OCI-M2 (cell line): ENCODE data around the gene DNAJA3.

Source experiments
- DNase-seq: peaks from one replicate; lab custom pipeline; 2025; ENCODE audit not compliant: unreplicated experiment; lab: John Stamatoyannopoulos, UW

The DNAJA3 gene

DNA sequence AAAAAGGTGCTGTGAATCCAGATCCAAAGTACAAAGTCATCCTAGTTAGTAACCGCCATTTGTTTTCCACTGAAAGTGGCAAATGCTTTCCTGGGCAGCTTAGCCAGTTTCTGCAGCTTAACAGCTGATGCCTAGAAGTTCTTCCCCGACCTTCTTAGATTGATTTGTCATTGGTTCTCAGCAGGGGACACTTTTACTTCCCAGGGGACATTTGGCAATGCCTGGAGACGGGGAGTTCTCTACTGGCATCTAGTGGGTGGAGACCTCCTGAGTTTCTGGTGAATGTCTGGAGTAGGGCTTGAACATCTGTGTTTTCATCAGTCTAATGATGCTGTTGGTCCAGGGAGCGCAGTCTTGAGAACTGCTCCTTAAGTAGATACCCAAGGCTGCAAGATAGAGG, 7.6 kb downstream of the DNAJA3 start:
- DNase-seq: no peak

- peak; percentile 60 for DNase-seq
These were observed 8.5 kb downstream of the DNAJA3 start for GRCh38 chr16:4433914-4434787.

- DNase-seq: no peak
These were observed 9.8 kb downstream of the DNAJA3 start for GRCh38 chr16:4435337-4436067.

DNA sequence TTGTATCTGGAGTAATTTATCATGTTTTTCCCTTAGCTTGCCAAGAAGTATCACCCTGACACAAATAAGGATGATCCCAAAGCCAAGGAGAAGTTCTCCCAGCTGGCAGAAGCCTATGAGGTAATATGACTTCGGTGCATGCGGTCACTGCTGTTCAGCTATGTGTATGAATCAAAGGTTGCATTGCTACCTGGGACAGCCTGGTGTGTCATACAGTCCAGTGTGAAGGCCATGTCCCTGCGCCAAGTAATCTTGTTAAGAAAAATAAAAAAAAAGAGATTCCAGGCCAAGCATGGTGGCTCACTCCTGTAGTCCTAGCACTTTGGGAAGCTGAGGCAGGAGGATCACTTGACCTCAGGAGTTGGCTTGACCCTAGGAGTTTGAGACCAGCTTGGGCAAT, 11.7 kb downstream of the DNAJA3 start:
- DNase-seq: no peak

- no peak for DNase-seq
These were observed 16.7 kb downstream of the DNAJA3 start for GRCh38 chr16:4442371-4442770.

- no peak for DNase-seq
These were observed 17.6 kb downstream of the DNAJA3 start for GRCh38 chr16:4443271-4443670.

DNA sequence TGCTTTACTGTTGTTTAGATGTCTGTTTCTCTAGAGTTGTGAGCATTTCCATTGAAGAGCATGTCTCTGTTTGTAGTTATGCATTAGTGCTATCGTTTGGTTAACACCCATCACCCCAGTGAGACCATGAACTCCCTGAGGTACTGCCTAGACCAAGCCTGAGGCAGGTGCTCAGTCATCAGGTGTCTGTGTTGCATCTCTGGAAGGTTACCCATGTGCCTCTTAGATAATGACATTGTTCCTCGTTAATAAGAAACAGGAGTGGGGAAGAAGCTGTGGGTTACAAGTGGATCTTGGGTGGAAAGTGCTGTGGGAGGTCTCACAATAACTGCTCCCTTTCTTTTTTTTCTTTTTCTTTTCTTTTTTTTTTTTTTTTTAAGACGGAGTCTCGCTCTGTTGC, 18.3 kb downstream of the DNAJA3 start:
- DNase-seq: no peak

- no peak for DNase-seq
These were observed 24.8 kb downstream of the DNAJA3 start for GRCh38 chr16:4450430-4450829.

DNA sequence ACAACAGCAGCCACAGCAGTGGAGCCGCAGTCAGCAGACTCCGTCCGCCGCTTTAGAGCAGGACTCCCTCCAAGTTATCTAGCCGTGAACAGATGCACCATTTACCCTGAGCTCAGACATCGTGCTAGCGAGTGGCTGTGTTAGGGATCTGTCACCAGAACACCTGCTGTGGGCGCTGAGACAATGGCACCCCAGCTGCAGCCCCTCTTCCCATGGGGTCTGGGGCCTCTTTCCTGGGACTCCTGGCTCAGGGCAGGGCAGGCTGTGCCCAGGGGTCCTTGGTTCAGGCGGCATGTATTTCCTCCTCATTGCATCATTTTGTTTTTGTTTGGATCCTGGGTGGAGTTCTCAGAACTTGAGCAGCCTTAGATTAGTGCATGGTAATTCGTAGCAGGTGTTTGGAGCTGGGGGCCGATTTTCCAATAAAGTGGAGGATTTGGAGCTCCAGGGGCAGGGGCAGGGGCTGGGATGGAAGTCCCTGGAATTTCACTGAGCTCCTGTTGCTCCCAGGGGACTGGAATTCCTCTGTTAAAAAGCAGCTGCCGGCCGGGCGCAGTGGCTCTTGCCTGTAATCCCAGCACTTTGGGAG, 25.4 kb downstream of the DNAJA3 start:
- DNase-seq: no peak

DNA sequence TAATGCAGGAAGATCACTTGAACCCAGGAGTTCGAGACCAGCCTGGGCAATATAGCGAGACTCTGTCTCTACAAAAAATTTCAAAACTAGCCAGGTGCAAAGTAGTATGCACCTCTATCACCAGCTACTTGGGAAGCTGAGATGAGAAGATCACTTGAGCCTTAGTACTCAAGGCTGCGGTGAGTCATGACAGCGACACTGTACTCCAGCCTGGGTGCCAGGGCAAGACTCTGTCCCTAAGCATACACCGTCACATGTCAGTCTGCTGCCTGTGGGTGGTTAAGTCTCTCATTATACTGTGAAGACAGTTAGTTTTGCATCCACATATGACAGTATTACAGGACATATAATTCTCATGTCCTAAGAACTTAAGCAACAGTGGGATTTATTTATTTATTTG, 27.0 kb downstream of the DNAJA3 start:
- DNase-seq: no peak

- DNase-seq: no peak
These were observed 29.0 kb downstream of the DNAJA3 start for GRCh38 chr16:4454623-4455022.

GRCh38 chr16:4455081-4455480, 29.4 kb downstream of the DNAJA3 start:
- DNase-seq: no peak

GRCh38 chr16:4455951-4456350, 30.3 kb downstream of the DNAJA3 start:
- no peak for DNase-seq

- DNase-seq: no peak
These were observed 35.2 kb downstream of the DNAJA3 start for GRCh38 chr16:4460936-4461249.

- no peak for DNase-seq
These were observed 35.8 kb downstream of the DNAJA3 start for GRCh38 chr16:4461250-4462085.

DNA sequence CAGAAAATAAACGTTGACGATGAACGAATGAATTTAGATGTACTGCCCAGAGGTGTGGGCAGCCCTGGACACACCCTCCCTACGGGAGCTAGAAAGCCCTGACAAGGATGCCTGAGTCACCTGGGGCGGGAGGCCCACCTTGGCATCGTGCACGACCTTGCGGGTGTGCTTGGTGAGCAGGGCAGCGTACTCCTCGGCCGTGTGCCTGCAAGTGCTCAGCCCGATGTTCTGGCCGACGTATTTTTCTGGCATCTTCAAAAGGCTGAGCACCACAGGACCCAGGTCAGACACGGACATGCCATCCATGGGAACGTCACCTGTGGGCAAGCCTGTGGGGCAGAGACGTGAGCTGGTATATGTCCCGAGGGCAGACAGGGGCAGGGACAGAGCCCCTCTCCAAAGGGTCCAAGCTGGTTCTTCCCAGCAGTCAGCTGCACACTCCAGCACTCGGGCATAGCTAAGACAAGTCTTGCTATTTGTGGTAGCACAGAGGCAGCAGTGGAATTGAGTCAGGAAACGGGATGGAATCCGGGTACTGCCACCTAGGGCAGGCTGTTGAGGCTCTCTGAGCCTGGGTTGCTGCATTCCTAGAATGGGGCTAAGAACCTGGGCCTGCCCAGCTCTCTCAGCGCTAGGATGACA, 38.0 kb downstream of the DNAJA3 start:
- DNase-seq: no peak

DNA sequence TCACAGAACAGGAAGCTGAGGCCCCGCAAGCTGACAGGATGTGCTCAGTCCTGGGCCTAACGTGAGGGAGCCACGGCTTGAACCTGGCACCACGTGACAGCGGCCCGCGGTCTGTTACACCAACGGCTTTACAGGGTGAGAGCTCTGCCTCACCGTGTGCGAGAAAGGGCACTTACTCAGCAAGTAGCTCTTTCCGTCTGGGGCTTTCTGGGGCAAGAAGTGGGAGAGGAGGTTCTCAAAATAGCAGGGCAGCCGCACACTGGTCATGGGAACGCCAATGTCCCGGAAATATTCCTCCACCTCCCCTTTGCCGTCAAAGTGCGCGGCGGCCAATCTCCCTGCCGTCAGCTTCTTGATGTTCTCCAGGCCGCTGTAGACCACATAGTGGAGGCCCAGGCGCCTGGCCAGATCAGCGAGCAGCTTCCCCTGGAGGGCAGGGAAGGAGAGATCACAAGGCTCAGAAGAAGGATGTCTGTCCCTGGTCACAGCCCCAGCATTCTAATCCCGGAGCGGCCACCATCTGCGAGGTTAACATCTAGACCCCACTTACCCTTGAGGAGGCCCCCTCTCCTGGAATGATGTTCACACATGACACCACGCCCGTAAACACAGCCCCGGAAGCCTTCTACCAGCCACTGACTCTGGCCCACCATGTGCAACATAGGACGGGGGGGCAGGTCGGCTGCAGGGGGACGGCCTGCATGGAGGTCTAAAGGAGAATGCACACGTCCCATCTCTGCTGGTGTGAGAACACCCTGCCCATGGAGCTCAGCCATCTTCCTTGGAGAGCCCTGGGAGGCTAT, 40.5 kb downstream of the DNAJA3 start:
- no peak for DNase-seq

DNA sequence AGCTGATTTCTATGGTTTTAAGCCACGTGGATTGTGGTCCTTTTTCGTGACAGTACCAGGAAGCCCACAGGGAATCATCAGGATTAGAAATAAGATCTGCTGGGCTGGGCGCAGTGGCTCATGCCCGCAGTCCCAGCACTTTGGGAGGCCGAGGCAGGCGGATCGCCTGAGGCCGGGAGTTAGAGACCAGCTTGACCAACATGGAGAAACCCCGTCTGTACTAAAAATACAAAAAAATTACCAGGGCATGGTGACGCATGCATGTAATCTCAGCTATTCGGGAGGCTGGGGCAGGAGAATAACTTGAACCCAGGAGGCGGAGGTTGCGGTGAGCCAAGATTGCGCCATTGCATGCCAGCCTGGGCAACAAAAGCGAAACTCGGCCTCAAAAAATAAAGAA, 42.2 kb downstream of the DNAJA3 start:
- no peak for DNase-seq

- no peak for DNase-seq
These were observed 43.3 kb downstream of the DNAJA3 start for GRCh38 chr16:4468972-4469371.

DNA sequence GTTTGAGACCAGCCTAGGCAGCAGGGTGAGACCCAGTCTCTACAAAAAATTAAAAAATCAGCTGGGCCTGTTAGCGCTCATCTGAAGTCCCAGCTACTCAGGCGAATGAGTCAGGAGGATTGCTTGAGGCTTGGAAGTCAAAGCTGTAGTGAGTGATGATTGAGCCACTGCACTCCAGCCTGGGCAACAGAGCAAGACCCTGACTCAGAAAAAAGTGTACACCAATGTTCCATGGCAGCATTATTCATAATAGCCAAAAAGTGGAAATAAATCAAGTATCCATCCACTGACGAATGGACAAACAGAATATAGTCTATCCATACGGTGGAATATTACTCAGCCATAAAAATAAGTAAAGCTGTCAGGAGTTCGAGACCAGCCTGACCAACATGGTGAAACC, 46.2 kb downstream of the DNAJA3 start:
- no peak for DNase-seq
